IPS-NIHi11 (cell line): Measurements from ENCODE around the gene MBOAT7.
"Not testable (repeated sequence)": the region's sequence is repeated elsewhere in the genome, so short reads cannot be mapped to it uniquely, and the experiment has no call there.

Experiments
- DNase-seq: peaks from one replicate; pipeline ENCODE4 v3.0.0; 2012; ENCODE audit warnings: mixed read lengths, low spot score

MBOAT7 gene

GRCh38 chr19:54189145-54189734, at the start of gene MBOAT7:
Gene MBOAT7, minus strand, starts transcription at chr19:54189580. Its CDS starts 1,072 bp downstream, at chr19:54188508.
- DNase-seq = peak; percentile 90

DNA sequence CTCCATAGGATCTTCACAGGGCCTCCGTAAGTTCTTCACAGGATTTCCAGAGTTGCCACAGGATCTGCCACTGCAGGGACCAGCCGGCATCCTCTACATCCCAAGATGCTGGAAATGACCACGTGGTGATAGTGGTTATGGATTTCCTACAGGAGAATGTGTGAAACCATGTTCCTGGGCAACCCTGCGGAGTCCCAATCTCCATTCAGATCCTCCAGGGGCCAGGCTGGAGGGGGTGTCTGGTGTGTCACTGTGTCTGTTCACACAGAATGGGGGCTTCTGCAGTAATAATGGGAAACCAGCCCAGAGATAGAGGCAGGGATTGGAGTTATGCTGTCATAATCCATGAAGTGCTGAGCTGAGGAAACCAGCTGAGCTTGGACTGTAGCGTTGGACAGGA, 44.6 kb upstream of the MBOAT7 start:
- DNase-seq = no peak

- DNase-seq = peak; percentile 91
Measured at GRCh38 chr19:54231077-54231931, 41.9 kb upstream of the MBOAT7 start.

DNA sequence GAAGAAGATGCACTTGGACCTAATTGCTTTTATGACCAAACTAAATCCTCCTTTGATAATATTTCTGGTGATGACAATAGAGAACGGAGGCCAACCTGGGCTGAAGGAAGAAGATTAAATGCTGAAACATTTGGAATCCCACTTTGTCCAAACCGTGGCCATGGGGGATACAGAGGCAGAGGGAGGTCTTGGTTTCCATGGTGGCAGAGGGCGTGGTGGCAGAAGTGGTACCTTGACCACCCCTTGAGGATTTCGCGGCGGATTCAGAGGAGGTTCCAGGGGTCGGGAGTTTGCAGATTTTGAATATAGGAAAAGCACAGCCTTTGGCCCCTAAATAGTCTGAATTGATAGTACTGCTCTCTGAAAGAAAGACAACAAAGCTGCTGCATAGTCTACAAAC, 40.7 kb upstream of the MBOAT7 start:
- DNase-seq = no peak

DNA sequence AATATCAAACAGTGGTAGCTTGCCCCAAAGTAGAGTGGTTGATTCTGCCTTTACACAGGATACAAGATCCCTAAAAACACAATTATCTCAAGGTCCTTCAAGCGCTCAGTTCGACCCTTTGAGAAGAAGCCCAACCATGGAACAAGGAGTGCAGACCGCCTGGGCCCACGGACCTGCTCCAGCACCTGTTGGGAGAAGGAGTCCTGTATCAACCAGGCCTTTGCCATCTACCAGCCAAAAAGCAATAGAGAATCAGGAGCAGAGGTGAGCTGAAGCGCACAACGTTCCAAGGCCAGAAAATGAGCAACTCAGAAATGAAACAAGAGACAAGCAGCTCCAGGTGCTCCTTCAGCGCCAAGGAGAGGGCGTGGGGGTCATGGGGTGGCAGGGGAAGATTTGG, 39.8 kb upstream of the MBOAT7 start:
- no peak for DNase-seq

DNA sequence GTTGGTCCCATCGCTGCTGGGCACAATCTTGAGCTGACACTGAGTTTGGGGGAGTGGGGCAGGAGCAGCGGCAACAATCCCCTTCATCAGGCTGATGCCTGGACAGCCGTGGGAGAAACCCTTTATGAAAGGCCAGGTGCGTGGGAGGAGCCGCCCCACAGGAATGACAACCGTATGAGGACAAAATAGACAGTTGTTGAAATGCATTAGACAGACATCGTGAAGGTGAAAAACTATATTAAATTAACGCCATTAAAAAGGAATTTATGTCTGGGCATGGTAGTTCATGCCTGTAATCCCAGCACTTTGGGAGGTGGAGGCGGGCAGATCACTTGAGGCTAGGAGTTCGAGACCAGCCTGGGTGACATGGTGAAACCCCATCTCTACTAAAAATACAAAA, 35.2 kb upstream of the MBOAT7 start:
- DNase-seq = not testable (repeated sequence)

DNA sequence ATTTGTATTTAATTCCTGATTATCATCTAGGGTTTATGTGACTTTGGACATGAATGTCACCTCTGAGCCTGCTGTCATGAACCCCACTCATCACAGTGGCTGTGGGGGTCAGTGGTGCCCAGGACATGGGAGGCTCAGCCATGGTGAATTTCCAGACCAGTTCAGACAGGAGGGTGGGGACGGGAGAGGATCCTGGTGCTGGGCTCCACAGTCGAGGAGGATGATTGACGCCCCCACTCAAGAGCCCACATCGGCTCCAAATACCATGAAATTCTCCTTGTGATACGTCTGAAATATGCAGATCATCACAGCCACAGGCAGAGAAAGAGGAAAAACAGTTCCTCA, 34.5 kb upstream of the MBOAT7 start:
- not testable (repeated sequence) for DNase-seq

- DNase-seq = not testable (repeated sequence)
Measured at GRCh38 chr19:54223277-54223936, 34.0 kb upstream of the MBOAT7 start.

DNA sequence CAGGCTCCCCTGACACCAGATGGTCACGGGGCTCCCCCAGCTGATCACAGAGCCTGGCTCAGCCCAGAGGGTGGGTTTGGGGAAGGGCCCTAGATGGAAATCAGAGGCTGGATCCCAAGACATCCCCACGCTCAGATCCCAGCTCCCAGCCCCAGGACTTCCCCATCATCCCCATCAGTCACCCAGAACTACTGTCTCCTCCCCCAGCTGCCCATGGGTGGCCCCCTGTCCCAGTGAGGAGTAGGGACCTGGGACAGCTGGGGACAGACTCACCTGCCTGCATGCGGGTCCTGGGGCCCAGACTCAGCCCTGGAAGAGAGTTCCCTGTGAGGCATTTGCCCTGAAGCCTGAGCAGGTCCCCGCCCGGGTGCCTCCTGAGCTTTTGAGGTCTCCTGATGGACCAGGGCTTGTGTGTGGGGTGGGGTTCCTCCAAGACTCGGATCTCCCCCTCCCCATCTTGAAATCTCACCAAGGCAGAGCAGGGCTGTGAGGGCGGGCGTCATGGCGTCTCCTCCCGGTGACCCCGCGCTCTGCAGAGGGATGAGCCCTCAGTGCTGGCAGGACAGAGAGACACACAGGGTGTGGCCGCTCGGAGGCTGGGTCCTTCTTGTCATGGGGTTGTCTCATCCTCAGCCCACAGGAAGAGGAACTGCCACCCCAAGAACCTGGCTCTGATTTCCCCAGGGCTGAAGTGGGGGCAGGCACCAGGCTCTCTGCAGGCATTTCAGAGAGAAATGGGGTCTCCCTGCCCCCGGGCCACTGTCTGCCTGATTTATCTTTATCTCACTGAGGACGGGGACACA, 33.3 kb upstream of the MBOAT7 start, which contains the start of gene LILRB3:
TSS of gene LILRB3 (minus strand) at position 534 of the 803 bp plus-strand sequence. CDS start at position 503, 31 bp downstream.
- DNase-seq = not testable (repeated sequence)

GRCh38 chr19:54221947-54222346, 32.6 kb upstream of the MBOAT7 start:
- DNase-seq = not testable (repeated sequence)

GRCh38 chr19:54219702-54220101, 30.3 kb upstream of the MBOAT7 start:
- DNase-seq = not testable (repeated sequence)

GRCh38 chr19:54218960-54219661, 29.7 kb upstream of the MBOAT7 start:
- DNase-seq = no peak

DNA sequence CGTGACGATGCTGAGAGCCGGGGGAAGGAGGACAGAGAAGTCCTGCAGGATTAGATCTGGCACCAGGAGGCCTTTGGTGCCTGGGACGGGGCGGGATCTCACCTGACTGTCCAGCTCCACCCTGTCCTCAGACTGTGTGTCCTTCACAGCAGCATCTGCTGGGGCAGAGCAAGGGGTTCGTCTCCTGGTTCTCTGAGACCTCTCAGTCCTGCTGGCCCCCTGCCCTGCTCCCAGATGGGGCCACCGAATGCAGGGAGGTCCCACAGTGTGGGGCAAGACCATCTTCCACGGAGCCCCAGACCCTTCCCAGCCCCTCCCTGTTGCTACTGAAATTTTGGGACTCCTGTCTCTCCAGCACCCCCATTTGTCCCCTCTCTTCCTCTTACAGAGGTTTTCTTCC, 28.9 kb upstream of the MBOAT7 start:
- DNase-seq = no peak

DNA sequence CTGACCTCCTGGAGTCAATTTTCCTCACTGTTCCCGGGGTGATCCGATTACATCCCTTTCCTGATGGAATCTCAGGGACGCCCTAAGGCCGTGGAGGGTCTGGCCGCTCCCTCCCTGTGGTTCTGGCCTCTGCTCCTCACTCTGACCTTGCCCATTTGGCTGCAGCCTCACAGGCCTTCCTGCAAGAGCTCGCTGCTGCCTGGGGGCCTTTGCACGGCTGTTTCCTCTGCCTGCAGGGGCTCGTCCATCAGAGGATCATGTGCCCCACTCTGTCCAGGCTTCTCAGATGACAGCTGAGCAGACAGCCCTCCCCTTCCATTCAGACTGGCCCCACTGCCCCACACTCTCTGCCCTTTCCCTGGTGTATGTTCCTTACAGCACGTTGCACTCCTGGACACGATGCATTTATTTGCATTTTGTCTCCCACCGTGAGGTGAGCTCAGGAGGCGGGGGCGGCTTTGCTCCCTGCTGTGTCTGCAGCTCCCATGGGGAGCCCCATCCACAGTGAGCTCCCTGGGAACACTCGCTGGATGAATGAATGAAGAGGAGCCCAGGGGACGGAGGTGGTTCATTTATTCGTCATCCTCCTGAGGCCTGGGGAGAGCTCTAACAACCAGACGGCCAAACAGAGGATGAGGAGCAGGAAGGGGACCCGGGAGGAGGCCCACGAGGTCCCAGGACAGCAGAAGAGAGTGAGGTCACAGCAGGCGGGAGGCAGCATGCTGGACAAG, 28.3 kb upstream of the MBOAT7 start:
- DNase-seq = not testable (repeated sequence)

GRCh38 chr19:54216869-54217268, 27.5 kb upstream of the MBOAT7 start:
- DNase-seq = no peak

- not testable (repeated sequence) for DNase-seq
Measured at GRCh38 chr19:54214734-54215133, 25.4 kb upstream of the MBOAT7 start.

GRCh38 chr19:54214217-54214616, 24.8 kb upstream of the MBOAT7 start:
- not testable (repeated sequence) for DNase-seq

- no peak for DNase-seq
Measured at GRCh38 chr19:54211235-54211634, 21.9 kb upstream of the MBOAT7 start.

GRCh38 chr19:54209811-54210494, 20.6 kb upstream of the MBOAT7 start:
- DNase-seq = peak; percentile 49
